HL-60/S4 (cell line): Measurements from ENCODE around the gene CNKSR3.

Source experiments
- in situ Hi-C: fragments of 300-500 bp; cut with MboI; formaldehyde crosslinking; loops from 2 replicates; pipeline ENCODE4 v1.14.3; 2022; ENCODE audit warnings: low sequenced_read_pairs

Gene CNKSR3

DNA sequence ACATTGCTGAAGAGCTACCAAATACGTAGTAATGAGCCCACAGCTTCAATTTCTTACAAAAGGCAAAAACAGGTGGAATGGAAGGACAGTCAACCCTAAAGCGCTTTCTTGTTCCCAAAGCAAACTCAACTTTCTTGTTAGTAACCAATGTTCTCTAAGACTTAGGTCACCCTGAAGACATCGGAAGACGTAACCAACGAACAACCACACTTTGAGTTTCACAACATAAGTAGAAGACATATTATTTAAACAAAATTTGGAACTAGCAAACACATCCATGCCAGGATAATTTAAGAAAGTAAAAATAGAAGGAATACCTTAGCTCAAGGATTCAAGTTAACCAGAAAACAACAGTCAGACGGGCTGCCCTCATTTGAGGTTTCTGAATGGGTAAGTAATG is 51.0 kb downstream of the CNKSR3 start:
- in situ Hi-C loops = no loop called here

DNA sequence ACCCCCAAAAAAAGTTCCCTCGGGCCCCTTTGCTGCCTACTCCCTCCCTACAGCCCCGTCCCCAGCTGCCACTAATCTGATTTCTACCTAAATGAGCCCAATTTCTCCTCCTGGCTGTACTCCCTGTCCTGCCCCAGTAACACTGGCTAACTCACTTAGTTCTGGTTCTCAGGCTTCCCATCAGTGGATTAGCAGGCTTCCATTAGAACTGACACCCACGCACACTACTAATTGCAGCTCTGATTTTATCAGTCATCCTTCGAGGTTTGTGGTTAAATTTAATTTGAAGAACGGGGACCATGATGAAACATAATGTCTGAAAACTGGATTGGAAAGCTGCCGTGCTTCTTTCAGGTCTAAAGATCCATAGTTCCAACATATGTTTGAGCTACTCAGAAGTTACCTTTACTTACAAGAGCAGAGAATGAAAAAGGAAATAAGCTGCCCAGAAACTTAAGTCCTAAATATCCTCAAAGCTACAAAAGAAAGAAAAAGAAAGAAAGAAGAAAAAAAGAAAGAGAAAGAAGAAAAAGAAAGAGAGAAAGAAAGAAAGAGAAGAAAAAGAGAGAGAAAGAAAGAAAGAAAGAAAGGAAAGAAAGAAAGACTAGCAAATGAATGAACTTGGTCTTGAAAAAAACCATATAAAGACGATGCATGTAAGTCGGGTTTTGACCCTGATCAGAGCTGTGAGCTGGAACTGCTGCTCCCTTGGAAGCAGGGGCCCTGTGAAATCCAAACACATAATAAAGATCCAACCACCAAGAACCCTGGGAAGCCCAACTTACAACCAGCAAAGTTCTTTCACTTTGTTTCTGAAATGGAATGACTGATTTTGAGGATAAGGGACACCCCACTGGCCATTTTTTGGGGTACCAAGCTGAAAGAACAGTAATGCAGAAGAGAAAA is 51.7 kb downstream of the CNKSR3 start:
- in situ Hi-C loops = no loop called here

DNA sequence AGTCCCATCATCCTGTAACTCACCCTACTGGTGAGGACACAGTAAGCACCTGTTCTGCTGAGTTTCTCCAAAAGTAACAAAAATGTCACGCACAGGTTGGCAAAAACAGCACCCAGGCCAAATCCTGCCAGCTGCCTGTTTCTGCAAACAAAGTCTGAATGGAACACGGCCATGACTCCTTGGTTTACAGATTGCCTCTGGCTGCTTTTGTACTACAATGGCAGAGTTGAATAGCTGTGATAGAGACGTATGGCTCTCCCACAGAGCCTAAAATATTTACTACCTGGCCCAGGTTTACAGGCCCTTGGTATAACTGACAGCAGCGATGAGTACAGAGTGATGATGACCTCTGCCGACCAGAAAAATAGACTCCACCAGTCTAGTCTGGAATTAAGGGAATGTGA is 52.6 kb downstream of the CNKSR3 start:
- in situ Hi-C loops = no loop called here

DNA sequence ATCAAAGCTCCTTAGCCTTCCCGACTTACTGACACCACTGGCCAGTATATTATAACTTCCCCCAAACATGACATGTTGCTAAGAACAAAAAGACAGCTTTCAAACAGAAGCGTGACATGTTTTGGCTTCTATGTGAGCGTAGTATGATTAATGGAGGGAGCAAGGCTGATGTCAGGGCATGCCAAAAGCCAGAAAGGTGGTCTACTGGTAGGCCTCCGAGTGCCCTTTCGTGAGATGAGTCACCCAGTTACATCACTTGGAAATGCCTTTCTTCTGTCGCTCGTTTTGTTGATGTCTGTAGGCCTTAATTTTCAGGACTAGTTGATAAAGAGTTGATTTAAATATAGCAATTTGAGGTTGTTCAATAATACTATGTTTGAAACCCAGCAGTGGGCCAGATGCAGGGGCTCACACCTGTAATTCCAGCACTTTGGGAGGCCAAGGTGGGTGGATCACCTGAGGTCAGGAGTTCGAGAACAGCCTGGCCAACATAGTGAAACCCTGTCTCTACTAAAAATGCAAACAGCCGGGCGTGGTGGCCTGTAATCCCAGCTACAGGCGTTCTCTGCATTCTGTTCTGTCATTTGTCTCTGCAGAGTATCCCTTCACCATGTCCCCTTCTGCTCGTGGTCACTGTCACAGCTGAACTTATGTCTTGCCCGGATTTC is 53.3 kb downstream of the CNKSR3 start:
- in situ Hi-C loops = no loop called here

DNA sequence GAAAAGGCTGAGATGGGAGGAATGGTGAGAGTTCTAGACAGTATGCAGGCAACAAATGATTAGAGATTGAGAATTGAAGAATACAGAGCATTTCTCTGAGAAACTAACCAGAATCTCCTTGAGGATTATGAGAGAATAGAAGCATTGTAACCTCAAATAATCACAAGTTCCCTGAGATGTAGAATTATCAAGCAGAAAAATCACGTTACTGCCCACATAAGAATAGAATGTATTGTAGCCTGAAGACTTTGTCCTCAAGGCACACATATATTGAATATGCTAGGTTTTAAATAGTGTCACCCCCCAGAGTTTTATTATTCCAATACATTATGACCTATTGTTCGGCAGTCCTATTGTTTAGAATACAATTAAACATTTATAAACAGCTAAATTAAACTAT is 57.2 kb downstream of the CNKSR3 start:
- in situ Hi-C loops = no loop called here

DNA sequence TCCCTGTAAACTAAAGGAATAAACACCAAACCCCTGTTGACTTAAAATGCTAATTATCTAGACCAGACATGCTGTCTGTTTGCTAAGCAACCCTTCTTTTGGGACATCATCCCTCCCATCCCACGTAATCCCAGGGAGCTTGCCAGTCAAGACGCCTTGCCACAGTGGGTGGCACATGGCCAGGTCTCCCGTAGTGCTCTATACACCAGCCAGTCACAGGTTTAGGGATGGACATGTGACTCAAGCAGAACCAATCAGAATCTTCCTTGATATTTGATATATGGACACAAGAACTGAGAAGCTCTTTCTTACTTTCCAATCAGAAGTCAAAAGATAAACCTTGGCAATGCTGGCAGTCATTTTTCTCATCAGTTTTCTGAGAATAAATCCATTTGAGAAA is 60.0 kb downstream of the CNKSR3 start:
- in situ Hi-C loops = no loop called here

DNA sequence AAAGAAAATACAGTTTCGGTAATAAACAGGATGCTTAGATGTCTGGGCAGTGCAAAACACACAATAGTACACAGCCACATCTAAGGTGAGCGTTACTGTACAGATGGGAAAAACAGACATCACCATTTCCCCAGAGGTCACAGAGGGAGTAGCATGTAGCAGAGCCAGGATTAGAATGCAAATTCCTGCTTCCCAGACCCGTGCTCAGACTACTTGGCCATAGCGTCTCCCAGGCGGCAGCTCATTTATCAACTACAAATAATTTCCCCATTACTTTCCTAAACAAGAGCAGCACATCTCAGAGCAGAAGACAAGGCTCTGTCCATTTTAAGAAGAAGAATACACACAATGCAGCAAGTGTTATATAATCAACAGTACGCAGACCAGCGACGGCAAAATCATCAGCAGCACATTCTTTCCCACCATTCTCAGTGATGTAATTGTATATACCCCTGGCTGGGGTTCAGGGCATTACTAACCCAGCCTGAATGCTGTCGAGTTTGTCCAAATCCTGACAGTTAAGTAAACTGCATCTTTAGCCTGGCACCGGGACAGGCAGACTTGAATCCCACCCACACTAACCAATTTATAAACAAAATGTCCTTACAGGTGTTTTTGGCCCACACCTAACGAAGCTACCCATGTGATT is 61.9 kb downstream of the CNKSR3 start:
- in situ Hi-C loops = no loop called here

DNA sequence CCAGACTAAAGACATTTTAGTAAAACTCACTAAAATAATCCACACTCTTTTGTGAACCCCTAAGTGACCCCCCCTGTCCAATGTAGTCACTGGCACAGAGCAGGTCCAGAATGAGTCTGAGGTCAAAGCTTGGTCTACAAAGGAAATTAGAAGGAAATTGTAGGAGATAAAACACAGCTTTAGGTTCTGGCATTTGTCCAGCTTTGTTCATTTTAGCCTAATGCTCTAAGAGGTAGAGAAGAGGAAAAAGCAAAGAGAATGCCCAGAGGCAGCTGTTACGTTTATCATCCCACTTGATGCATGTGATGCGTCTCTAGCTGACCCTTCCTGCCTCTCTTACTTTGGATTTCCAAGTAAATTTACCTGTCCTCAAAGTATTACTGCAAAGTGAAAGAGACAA is 62.5 kb downstream of the CNKSR3 start:
- in situ Hi-C loops = no loop called here

DNA sequence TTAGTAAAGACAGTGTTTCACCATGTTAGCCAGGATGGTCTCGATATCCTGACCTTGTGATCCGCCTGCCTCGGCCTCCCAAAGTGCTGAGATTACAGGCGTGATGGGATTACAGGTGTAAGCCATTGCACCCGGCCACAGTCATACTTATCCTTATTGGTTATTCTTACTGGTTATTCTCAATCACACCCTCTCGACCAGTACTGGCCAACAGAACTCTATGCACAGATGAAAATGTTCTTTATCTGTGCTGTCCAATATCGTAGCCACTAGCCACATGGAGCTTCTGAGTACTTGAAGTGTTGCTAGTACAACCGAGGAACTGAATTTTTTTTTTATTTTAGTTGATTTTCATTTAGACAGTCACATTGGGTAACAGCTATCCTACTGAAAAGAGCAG is 63.5 kb downstream of the CNKSR3 start:
- in situ Hi-C loops = no loop called here

DNA sequence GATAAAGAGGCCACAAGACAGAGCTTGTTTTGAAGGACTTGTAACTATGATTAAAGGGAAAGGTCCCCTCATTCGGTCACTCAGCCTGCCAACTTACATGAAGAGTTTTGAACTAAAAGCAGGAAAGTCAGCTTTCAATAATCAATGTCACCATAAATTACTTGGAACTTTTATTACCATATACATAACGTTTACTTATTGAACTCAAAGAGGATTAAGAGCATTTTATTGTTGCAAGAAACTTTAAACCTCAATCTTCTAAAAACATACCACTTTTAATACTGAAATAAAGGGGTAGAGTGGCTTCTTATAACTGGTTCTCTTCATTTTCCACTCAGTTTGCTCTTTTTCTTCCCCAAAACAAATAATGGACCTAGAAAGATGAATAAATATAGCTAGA is 65.1 kb downstream of the CNKSR3 start:
- in situ Hi-C loops = no loop called here

DNA sequence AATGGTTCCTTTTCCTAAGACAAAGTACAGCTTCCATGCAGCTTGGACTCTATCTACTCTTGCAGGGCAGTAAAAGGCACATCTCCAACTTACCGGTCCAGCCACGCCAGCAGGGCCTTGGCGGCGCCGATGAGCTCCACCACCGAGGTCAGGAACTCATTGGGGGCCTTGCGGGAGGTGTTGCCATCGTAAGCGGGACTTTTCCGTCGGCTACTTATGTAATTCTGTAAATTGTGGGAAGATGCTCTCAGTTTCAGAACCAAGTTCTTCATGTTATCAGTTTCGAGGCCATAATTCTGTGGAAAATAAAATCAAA is 68.5 kb downstream of the CNKSR3 start:
- in situ Hi-C loops = no loop called here

DNA sequence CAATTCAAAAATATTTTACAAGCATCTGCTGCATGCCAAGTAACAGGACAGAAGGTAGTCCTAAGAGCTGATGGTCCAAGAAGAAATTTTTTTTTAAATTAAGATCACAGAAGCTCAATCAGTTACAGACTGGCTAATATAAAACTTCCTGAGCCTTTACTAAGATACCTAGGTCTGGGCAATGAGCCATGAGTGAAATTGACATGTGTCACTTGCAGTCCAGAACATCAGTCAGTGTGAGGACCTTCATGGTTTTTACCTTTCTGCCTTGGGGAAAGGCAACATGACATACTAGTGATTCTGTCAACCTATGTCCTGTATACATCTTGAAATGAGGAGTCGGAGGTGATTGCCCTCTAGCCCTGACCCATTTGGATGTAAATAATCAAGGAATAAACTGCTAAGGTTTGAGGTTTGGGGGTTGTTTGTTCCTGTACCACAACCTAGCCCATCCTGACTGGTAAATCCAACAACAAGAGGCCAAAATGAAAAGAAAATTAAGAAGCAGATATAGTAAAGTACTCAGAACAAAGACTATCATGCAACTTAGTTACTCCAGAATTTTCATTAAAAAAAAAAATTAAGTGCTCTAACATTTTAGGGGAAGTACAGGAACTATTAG is 70.0 kb downstream of the CNKSR3 start:
- in situ Hi-C loops = no loop called here

DNA sequence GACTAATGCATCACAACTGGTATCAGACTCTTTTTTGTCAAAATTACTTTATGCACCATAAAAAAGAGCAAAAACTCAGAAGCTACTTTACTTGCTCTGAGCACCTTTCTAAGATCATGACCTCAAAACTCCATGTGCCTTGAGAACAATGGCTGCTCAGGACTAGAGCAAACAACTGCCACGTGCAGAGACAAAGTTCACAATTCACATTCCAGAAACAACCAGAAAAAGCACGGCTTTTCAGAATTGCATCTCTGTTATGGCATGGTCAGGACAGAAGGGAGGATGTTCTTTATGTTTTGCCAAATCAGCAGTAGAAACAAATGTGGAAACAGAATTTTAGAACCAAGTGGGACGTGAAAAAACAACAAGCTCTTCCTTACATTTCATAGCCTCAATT is 70.5 kb downstream of the CNKSR3 start:
- in situ Hi-C loops = no loop called here

DNA sequence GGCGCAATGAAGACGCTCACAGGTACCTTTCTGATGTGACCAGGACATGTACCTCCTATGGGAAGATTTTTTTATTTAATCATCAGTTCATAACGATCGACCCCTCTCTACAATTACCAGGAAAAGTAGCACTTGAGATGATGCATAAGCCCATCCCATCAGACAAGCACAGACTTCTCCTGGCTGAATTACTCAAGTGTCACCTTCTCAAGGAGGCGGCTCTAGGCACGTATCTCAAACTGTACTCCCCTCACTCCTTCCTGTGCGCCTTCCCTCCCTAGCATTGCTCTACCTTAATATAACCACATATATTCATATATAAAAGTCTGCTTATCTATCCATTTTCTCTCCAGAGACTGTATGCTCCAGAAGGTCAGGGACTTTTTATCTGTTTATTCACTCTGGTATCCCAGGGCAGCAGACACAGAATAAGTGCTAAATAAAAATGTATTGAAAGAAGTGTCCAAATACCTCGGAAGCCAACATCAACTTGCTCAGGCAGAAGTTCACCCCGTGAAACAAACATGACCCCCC is 71.5 kb downstream of the CNKSR3 start:
- in situ Hi-C loops = no loop called here

DNA sequence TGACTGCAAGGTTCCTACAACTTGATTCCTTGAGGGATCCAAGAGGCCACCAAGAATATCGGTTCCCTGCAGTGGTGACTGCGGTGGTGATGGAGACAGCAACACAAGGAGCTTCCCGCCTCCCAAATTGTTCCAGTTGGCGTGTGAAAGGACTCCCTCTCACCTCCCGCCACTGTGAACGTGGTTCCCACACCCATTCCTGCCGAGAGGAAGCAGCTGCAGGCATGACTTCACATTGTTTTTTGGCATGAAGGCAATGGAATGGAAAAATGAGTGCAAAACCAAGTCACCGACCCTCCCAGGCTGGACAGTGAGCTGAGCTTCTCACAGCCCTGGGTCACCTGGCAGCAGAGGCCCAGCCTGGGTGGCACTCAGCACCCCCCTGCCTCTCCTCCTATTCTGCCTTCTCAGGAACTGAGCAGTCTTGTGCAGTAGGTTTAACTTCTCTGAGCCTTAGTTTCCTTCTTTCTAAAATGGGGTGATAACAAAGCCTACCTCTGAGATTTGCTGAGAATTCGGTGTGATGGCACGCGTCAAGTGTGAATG is 75.0 kb downstream of the CNKSR3 start:
- in situ Hi-C loops = no loop called here

DNA sequence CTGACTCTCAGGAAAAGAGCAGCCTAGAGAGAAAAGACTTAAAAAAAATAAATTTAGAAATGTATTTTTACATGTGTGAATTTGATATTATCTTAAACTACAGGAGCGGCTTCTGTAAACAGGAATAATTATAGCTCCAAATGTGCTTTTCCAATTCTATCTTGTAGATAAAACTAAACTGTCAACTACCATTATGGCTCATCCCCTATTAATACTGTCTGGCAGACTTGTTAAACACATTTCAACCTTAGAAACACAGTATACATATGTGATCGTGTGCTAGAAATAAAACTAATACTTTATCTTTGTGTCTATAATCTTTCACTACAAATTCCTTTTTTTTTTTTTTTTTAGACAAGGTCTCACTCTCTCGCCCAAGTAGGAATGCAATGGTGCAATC is 75.8 kb downstream of the CNKSR3 start:
- in situ Hi-C loops = no loop called here

DNA sequence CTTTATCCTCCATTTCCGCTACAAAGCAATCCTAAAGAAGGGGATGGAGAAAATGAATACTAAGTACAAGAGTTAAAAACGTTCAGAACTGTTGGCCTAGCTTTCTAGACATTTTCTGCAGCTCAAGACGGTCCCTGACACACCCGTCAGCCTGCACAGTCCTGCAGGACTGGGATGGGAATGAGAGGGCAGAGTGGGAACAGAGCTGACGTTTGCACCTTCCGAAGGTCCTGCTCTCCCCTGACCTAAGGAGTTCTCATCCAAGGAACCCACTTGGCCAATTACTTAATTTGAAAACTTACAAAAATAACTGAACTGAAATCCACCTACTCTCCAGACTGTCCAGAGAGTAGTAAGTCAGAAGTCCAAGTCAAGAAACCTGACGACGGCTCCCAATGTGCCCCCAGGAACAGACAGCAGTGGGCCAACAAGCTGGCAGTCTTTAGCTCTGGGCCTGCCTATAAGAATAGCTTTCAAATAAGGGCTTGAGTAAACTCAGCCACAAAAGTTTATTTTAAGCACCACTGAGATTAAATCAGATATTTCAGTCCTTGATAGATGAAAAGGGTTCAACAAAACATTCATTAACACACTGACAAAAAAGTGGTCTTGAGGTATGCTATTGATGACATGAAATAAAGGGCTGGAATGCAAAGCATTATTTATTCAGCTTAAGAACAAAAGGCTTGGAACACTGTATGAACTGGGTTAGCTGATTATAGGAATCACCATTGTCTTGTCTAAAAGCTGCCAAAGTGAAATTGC is 76.8 kb downstream of the CNKSR3 start:
- in situ Hi-C loops = no loop called here

DNA sequence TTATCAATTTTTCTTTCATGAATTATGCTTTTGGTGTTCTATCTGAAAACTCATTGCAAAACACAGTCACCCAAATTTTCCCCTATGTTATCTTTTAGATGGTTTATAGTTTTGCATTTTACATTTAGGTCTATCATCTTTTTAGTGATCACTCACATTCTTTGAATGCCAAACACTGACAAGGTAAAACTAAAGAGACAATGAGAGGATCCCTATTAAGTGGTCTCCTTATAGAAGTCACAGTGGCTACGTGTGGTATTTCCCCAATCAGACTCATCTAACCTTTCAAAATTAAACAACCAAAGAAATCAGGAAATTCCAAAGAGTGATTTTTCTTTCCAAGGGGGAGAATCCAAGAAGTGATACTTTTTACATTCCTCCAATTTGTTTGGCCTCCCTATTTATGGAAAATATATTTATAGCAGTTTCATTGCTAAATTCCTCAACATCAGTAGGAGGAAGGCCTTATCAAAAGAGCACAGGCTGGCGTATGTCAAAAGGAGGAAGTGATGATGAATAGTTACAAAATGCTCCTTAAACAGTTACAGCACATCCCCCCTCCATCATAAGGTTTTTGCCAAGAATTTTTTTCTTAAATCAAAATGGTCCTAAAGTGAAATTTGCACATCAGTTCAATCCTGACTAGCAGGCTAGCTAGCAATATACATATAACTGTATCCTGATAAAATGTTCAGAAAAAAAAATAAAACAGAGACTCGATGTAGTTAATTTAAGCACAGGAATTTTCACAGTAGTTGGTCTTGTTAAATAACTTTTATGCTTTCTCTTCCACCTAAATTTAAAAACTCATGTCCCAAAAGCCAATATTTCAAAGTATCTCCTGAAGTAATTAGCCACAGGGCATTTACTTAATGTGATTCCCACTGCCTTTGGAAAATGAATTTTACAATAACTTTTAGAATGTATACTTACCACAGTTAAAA is 77.7 kb downstream of the CNKSR3 start:
- in situ Hi-C loops = no loop called here

DNA sequence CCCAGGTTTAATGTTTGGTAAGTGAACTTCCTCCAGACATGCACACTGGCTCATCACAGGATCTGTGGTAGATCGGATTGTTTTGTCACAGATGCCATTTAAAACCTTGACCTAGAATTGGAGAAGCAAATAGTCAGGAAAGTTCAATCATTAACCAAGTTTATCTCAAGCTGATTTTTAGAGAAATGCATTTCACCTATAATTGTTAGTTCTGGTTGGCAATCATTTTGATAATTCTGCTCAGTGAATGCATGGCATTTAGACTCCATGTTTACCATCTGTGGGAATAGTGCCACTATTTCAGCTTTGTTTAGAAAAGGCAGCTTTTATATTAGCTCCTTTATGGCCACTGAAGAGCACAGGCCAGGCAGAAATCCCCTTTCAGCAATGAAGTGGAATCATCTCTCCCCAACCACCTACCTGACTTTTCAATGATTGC is 80.0 kb downstream of the CNKSR3 start:
- in situ Hi-C loops = no loop called here
